Measurements from ENCODE around the gene SZRD1. TPM values are rescaled to one million over a fixed set of nuclear protein-coding genes. Genes with fewer than 3 reads are reported as not detected.

SZRD1 gene
- total and polyA plus RNA-seq, 9 of the 15 experiments (the other 6 are each of a cell fraction or from before 2014, with no cell fraction given) = 3.9 to 149 (median 82.5) TPM

- TF ChIP-seq ZBTB11 (CRISPR knock-in tag; IDR thresholded peaks at IDR 0.05) = peak in 1 of 3 experiments; percentile 92; a peak in 2 of 6 replicates
- no peak for TF ChIP-seq ARID3B (CRISPR knock-in tag; IDR thresholded peaks at IDR 0.05; ENCODE audit: borderline replicate concordance)
- no peak; the same call in 1 of the 2 replicates for TF ChIP-seq ZNF263 (CRISPR knock-in tag; IDR thresholded peaks at IDR 0.05; ENCODE audit: borderline replicate concordance)
- TF ChIP-seq SIX5 (IDR thresholded peaks at IDR 0.05; ENCODE audit: borderline replicate concordance in 1 of 2, insufficient read depth in 1 of 2, low read depth in 1 of 2, low read length in 2 of 2) = peak; percentile 70 to 80
- TF ChIP-seq ZNF253 (CRISPR knock-in tag; conservative IDR thresholded peaks at IDR 0.05) = no peak
- no peak for TF ChIP-seq POLR2B (IDR thresholded peaks at IDR 0.05; ENCODE audit: low read depth, partially characterized antibody)
- no peak for TF ChIP-seq ILF3 (IDR thresholded peaks at IDR 0.05; ENCODE audit: borderline replicate concordance)
- no peak for TF ChIP-seq KLF16 (IDR thresholded peaks at IDR 0.05)
- TF ChIP-seq TCF15 (CRISPR knock-in tag; IDR thresholded peaks at IDR 0.05) = no peak
- TF ChIP-seq MED1 (CRISPR knock-in tag; IDR thresholded peaks at IDR 0.05; ENCODE audit: borderline replicate concordance) = no peak
- no peak; the same call in none of the 2 replicates for TF ChIP-seq GATA2 (CRISPR knock-in tag; IDR thresholded peaks at IDR 0.05)
- peak; percentile 64; the same call in 1 of the 2 replicates for TF ChIP-seq ATF7 (IDR thresholded peaks at IDR 0.05)
- TF ChIP-seq ZNF75A (CRISPR knock-in tag; IDR thresholded peaks at IDR 0.05) = no peak
- no peak for TF ChIP-seq MEF2A (IDR thresholded peaks at IDR 0.05; ENCODE audit: control insufficient read depth, low read depth, low read length)
- TF ChIP-seq NR4A1 (CRISPR knock-in tag; IDR thresholded peaks at IDR 0.05) = no peak
- TF ChIP-seq NR4A1 (tag; IDR thresholded peaks at IDR 0.05) = no peak
- TF ChIP-seq AFF1 (IDR thresholded peaks at IDR 0.05; ENCODE audit: low read depth in 1 of 2, partially characterized antibody in 2 of 2) = no peak
- TF ChIP-seq ZNF707 (CRISPR knock-in tag; conservative IDR thresholded peaks at IDR 0.05) = no peak
Observed at GRCh38 chr1:16366722-16367257, at the start of gene SZRD1 (continued).
